BE2C (cell line): ENCODE data around the gene UBXN2A.
A peak's percentile ranks its signal among the peaks of the same experiment; 100 is the strongest.

Experiments
- DNase-seq: peaks from one replicate; pipeline ENCODE4 v3.0.0-alpha.2; 2020
- H3K27me3 ChIP-seq: fragments of 250-450 bp; sonication (Bioruptor Pico); 2 replicates; pipeline ENCODE4 v1.5.1; 2020; ENCODE audit warnings: mild to moderate bottlenecking
- H3K36me3 ChIP-seq: fragments of 250-450 bp; sonication (Bioruptor Pico); 2 replicates; pipeline ENCODE4 v1.5.1; 2020; ENCODE audit warnings: mild to moderate bottlenecking
- H3K4me1 ChIP-seq: fragments of 250-450 bp; sonication (Bioruptor Pico); 2 replicates; pipeline ENCODE4 v1.5.1; 2020
- H3K4me3 ChIP-seq: 2 replicates; pipeline ENCODE4 v1.5.1; 2011; ENCODE audit warnings: low read depth, low read length
- H3K9me3 ChIP-seq: fragments of 250-450 bp; sonication (Bioruptor Pico); 2 replicates; pipeline ENCODE4 v1.5.1; 2020
- TF ChIP-seq, protein P1 (sequence below): IDR thresholded peaks from 2 replicates; pipeline ENCODE4 v1.5.1; 2012; ENCODE audit warnings: mild to moderate bottlenecking, low read depth, low read length

UBXN2A gene

DNA sequence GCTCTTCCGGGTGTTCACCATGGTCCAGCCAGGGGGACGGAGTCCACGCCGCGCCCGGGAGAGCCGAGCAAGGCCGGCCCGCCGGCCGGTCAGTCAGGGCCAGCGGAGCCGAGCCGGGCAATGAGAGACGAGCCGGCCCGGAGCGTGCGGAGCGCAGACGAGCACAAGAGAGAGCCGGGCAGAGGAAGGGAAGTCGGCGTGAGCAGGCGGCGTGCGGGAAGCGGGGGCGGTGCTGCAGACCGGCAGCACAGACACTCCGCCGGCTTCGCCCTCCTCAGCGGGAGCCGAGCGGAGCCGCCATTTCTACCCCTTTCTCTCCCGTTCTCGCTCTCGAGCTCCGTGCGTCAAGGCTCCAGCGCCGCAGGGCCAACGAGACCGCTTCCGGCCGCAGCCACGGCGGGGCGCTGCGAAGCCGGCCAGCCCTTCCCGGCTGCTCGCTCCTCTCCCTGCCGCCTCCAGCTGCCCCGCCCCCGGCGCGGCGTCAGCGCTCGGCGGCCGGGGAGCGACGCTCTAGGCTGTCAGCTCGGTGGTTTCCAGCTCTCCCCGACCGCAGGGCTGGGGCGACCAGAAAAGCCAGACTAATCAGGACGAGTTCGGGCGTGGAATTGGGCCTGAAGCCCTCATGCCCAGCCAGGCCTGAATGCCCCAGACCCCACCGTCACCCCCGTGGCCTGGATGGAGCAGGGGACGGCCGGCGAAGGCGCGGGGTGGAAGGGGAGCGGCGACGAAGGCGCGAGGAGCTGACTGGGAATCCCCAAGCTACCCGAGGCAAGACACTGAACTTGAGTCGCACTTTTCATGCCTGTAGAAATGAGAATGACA is 13.3 kb upstream of the UBXN2A start, which contains the start of gene ATAD2B:
Gene ATAD2B (minus strand): TSS at position 374 of the 822 bp plus-strand sequence. CDS start 353 bp downstream, at position 21.
- peak within 1 kb of the TSS; percentile 97 for H3K4me3 ChIP-seq
- DNase-seq = peak; percentile 95
- no peaks in the 10 kb centered on the region for H3K4me1 ChIP-seq
- H3K9me3 ChIP-seq = no peaks in the 10 kb centered on the region
- TF ChIP-seq, protein P1, sequence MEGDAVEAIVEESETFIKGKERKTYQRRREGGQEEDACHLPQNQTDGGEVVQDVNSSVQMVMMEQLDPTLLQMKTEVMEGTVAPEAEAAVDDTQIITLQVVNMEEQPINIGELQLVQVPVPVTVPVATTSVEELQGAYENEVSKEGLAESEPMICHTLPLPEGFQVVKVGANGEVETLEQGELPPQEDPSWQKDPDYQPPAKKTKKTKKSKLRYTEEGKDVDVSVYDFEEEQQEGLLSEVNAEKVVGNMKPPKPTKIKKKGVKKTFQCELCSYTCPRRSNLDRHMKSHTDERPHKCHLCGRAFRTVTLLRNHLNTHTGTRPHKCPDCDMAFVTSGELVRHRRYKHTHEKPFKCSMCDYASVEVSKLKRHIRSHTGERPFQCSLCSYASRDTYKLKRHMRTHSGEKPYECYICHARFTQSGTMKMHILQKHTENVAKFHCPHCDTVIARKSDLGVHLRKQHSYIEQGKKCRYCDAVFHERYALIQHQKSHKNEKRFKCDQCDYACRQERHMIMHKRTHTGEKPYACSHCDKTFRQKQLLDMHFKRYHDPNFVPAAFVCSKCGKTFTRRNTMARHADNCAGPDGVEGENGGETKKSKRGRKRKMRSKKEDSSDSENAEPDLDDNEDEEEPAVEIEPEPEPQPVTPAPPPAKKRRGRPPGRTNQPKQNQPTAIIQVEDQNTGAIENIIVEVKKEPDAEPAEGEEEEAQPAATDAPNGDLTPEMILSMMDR = peak; percentile 70
- H3K36me3 ChIP-seq = no peaks in the 10 kb centered on the region
- H3K27me3 ChIP-seq = no peaks in the 10 kb centered on the region

DNA sequence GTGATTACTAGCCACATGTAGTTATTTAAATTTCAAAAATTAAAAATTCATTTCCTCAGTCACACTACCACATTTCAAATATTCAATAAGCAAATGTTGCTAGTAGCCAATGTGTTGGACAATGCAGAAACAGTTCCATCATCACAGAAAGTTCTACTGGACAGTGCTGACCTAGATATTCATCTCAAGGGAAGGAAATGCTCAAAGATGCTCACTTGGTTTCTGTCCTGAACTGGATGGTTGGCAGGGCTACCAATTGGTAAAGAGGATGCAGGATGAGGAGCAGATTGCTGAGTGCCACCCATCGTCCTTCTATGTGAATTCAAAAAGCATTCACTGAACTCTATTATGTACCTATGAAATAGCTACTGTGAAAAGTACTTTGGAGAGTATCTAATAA is 6.0 kb upstream of the UBXN2A start:
- H3K27me3 ChIP-seq = no peaks in the 10 kb centered on the region
- TF ChIP-seq, protein P1 = no peak
- no peak overlapping the region for H3K4me3 ChIP-seq
- H3K9me3 ChIP-seq = no peaks in the 10 kb centered on the region
- H3K4me1 ChIP-seq = no peaks in the 10 kb centered on the region
- DNase-seq = no peak
- no peaks in the 10 kb centered on the region for H3K36me3 ChIP-seq

DNA sequence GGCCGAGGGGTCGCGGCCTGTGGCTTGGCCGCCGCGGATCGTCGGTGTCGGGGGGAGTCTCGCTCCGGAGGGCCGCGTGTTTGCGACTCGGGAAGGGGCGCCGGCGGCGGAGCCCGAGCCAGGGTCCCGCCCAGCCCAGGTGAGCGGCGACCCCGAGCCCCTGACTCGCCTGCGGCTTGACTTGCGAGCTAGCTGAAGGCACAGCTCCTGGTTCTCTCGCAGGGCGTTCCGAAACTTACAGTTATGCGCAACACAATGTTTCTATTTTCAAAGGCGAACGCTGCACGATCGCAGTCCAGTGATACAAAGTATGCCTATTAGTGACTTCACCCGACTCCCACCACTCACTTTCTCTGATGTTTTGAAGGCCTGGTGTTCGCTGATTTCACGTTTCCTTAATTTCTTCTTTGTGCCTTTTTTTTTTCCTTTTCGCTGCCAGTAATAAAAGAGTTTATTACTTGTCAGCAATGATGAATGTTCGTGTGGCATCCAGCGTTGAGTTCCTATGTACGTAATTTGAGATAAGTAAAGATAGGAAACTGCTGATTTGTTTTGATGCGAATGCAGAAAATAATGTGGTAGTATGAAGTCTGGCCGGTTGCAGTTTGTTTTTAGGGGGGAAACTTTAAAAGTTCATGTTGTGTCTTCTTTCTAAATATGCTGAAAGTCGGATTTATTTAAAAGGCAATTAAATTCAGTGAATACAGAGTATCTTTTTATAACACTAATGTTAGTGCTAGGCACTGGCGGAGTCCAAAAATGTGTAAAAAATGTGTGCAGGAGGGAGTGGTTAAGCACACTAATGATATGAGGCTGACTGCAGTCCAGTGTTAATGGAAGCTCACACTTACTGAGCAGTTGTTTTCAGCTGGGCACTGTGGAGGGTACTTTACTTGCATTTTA is 706 bp downstream of the UBXN2A start:
- Histone ChIP-seq H3K4me1 (no peaks in the 10 kb centered on the region; the same call in 1 of the 2 replicates), H3K36me3 (peaks cover 5% of the 10 kb centered on the region), H3K4me3 (peak overlapping the region; percentile 85), H3K9me3 (no peaks in the 10 kb centered on the region), H3K27me3 (no peaks in the 10 kb centered on the region)
- no peak for DNase-seq
- TF ChIP-seq, protein P1 = no peak

DNA sequence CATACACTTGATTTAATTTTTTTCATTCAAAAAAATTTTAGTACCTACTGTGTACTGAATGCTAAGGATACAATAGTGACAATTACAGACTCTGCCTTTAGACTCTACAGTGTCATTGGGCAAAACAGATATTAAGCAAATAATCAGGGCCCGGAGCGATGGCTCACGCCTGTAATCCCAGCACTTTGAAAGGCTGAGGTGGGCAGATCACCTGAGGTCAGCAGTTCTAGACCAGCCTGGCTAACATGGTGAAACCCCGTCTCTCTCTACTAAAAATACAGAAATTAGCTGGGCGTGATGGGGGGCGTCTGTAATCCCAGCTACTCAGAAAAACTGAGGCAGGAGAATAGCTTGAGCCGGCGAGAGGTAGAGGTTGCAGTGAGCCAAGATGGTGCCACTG is 1.4 kb downstream of the UBXN2A start:
- Histone ChIP-seq H3K4me3 (peak overlapping the region; percentile 85), H3K36me3 (peaks cover 5% of the 10 kb centered on the region), H3K4me1 (no peaks in the 10 kb centered on the region; the same call in 1 of the 2 replicates), H3K9me3 (no peaks in the 10 kb centered on the region), H3K27me3 (no peaks in the 10 kb centered on the region)
- TF ChIP-seq, protein P1 = no peak
- no peak for DNase-seq

DNA sequence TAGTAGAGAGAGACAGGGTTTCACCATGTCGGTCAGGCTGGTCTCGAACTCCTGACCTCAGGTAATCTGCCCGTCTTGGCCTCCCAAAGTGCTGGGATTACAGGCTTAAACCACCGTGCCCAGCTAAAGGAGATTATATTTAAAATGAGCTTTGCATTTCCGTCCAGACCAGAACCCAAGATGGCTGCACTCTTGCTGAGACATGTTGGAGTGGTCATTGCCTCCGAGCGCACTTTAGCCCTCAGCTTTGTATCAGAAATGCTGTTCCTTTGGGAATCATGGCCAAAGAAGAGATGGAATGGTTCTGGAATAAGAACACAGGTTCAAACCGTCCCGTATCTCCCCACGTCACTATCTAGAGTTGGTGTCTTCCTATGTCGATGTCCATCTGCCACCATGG is 3.4 kb downstream of the UBXN2A start:
- Histone ChIP-seq H3K4me1 (no peaks in the 10 kb centered on the region; the same call in 1 of the 2 replicates), H3K9me3 (no peaks in the 10 kb centered on the region), H3K4me3 (no peak overlapping the region), H3K36me3 (peaks cover 5% of the 10 kb centered on the region), H3K27me3 (no peaks in the 10 kb centered on the region)
- TF ChIP-seq, protein P1 = no peak
- no peak for DNase-seq
